H9 (cell line): ENCODE data around the gene APLP2. TPM values are rescaled to one million over a fixed set of nuclear protein-coding genes. Genes with fewer than 3 reads are reported as not detected.

Source experiments
- DNase-seq: peaks from one replicate; pipeline ENCODE4 v3.0.0-alpha.2; 2017
- H2AFZ ChIP-seq: one replicate; pipeline ENCODE4 v1.6.1; 2013; ENCODE audit warnings: mild to moderate bottlenecking, low read length, control low read depth, moderate library complexity
- H2AK5ac ChIP-seq: 2 replicates; pipeline ENCODE4 v1.6.1; 2013; ENCODE audit warnings: low read length, control low read depth, mixed read lengths; ENCODE audit not compliant: insufficient read length
- H2BK120ac ChIP-seq: one replicate; pipeline ENCODE4 v1.6.1; 2013; ENCODE audit warnings: low read depth, mild to moderate bottlenecking, low read length, control low read depth, inconsistent platforms; ENCODE audit not compliant: poor library complexity, severe bottlenecking
- H2BK12ac ChIP-seq: 2 replicates; pipeline ENCODE4 v1.6.1; 2013; ENCODE audit warnings: low read length, control low read depth, mixed read lengths, low read depth; ENCODE audit not compliant: insufficient read length
- H2BK15ac ChIP-seq: 2 replicates; pipeline ENCODE4 v1.6.1; 2013; ENCODE audit warnings: low read depth, low read length, control low read depth
- H2BK20ac ChIP-seq: one replicate; pipeline ENCODE4 v1.6.1; 2013; ENCODE audit warnings: low read depth, mild to moderate bottlenecking, low read length, control low read depth, inconsistent platforms; ENCODE audit not compliant: poor library complexity, severe bottlenecking
- H2BK5ac ChIP-seq: 2 replicates; pipeline ENCODE4 v1.6.1; 2013; ENCODE audit warnings: low read length, control low read depth, mixed read lengths; ENCODE audit not compliant: insufficient read length
- H3K14ac ChIP-seq: 2 replicates; pipeline ENCODE4 v1.6.1; 2013; ENCODE audit warnings: low read length, control low read depth; ENCODE audit not compliant: insufficient read depth
- H3K18ac ChIP-seq: 2 replicates; pipeline ENCODE4 v1.6.1; 2013; ENCODE audit warnings: low read depth, mild to moderate bottlenecking, mixed read lengths, low read length, control low read depth; ENCODE audit not compliant: insufficient read length
- H3K23ac ChIP-seq: 2 replicates; pipeline ENCODE4 v1.6.1; 2013; ENCODE audit warnings: low read length, control low read depth, mixed read lengths, low read depth; ENCODE audit not compliant: insufficient read length
- H3K23me2 ChIP-seq: 2 replicates; pipeline ENCODE4 v1.6.1; 2013; ENCODE audit warnings: low read depth, mild to moderate bottlenecking, mixed read lengths, low read length, control low read depth; ENCODE audit not compliant: insufficient read length, poor library complexity, severe bottlenecking
- H3K27ac ChIP-seq: 2 replicates; pipeline ENCODE4 v1.5.1; 2013; ENCODE audit warnings: low read length, control low read depth, mixed read lengths, low read depth; ENCODE audit not compliant: insufficient read length
- H3K27me3 ChIP-seq: 2 replicates; pipeline ENCODE4 v1.6.1; 2013; ENCODE audit warnings: low read length, control low read depth, inconsistent platforms; ENCODE audit not compliant: insufficient read depth
- H3K4ac ChIP-seq: 2 replicates; pipeline ENCODE4 v1.6.1; 2013; ENCODE audit warnings: low read depth, mild to moderate bottlenecking, control low read depth, inconsistent platforms, low read length, moderate library complexity
- H3K4me1 ChIP-seq: 2 replicates; pipeline ENCODE4 v1.6.1; 2013; ENCODE audit warnings: low read length, control low read depth, inconsistent platforms; ENCODE audit not compliant: insufficient read depth
- H3K4me2 ChIP-seq: 2 replicates; pipeline ENCODE4 v1.6.1; 2013; ENCODE audit warnings: low read length, control low read depth, mixed read lengths; ENCODE audit not compliant: insufficient read length, insufficient read depth
- H3K56ac ChIP-seq: 2 replicates; pipeline ENCODE4 v1.6.1; 2013; ENCODE audit warnings: low read depth, mild to moderate bottlenecking, mixed read lengths, low read length, control low read depth; ENCODE audit not compliant: insufficient read length
- H3K79me1 ChIP-seq: 2 replicates; pipeline ENCODE4 v1.6.1; 2013; ENCODE audit warnings: low read depth, mild to moderate bottlenecking, moderate library complexity, low read length, control low read depth, inconsistent platforms; ENCODE audit not compliant: insufficient read depth, poor library complexity, severe bottlenecking
- H3K79me2 ChIP-seq: 2 replicates; pipeline ENCODE4 v1.6.1; 2013; ENCODE audit warnings: low read length, control low read depth, inconsistent platforms; ENCODE audit not compliant: insufficient read depth
- H3K9ac ChIP-seq: 2 replicates; pipeline ENCODE4 v1.6.1; 2013; ENCODE audit warnings: low read length, control low read depth, mixed read lengths; ENCODE audit not compliant: insufficient read length; ENCODE audit errors: extremely low read depth
- H3K9me3 ChIP-seq: one replicate; pipeline ENCODE4 v1.6.1; 2013; ENCODE audit warnings: low read depth, low read length, inconsistent platforms; ENCODE audit not compliant: control insufficient read depth
- H3T11ph ChIP-seq: one replicate; pipeline ENCODE4 v1.6.1; 2013; ENCODE audit warnings: mild to moderate bottlenecking, low read length, control low read depth, inconsistent platforms
- H4K20me1 ChIP-seq: one replicate; pipeline ENCODE4 v1.6.1; 2013; ENCODE audit not compliant: control insufficient read depth, insufficient read length, insufficient read depth
- H4K5ac ChIP-seq: 2 replicates; pipeline ENCODE4 v1.6.1; 2013; ENCODE audit warnings: low read depth, mild to moderate bottlenecking, mixed read lengths, low read length, control low read depth; ENCODE audit not compliant: insufficient read length
- H4K8ac ChIP-seq: replicated peaks from 2 replicates; pipeline ENCODE4 v1.6.1; 2013; ENCODE audit warnings: low read length, control low read depth, mixed read lengths, low read depth; ENCODE audit not compliant: insufficient read length
- H4K91ac ChIP-seq: 2 replicates; pipeline ENCODE4 v1.6.1; 2013; ENCODE audit warnings: low read depth, mild to moderate bottlenecking, moderate library complexity, mixed read lengths, low read length, control low read depth; ENCODE audit not compliant: insufficient read length
- H3K27ac Mint-ChIP-seq, 3 experiments: 2 replicates in 2 of 3; 3 replicates in 1 of 3; pipeline ENCODE4 v1.8.0; 2020 to 2021; ENCODE audit warnings: mixed read lengths in 3 of 3, mild to moderate bottlenecking in 1 of 3, moderate library complexity in 1 of 3
- H3K27me3 Mint-ChIP-seq: 2 replicates; pipeline ENCODE4 v1.8.0; 2021; ENCODE audit warnings: low read depth, mild to moderate bottlenecking, moderate library complexity, mixed read lengths
- H3K36me3 Mint-ChIP-seq, 3 experiments: 2 replicates in 2 of 3; 3 replicates in 1 of 3; pipeline ENCODE4 v1.8.0; 2020 to 2021; ENCODE audit warnings: low read depth in 3 of 3, mixed read lengths in 3 of 3; ENCODE audit not compliant: insufficient read depth in 1 of 3
- H3K4me1 Mint-ChIP-seq, 2 experiments: 2 replicates each; pipeline ENCODE4 v1.8.0; 2020; ENCODE audit warnings: mixed read lengths in 2 of 2
- H3K4me3 Mint-ChIP-seq, 2 experiments: 2 replicates in 1 of 2; 3 replicates in 1 of 2; pipeline ENCODE4 v1.8.0; 2020 to 2021; ENCODE audit warnings: mild to moderate bottlenecking in 2 of 2, mixed read lengths in 2 of 2, moderate library complexity in 1 of 2
- H3K9me3 Mint-ChIP-seq, 2 experiments: 2 replicates in 1 of 2; 3 replicates in 1 of 2; pipeline ENCODE4 v1.8.0; 2020; ENCODE audit warnings: mild to moderate bottlenecking in 2 of 2, mixed read lengths in 2 of 2, moderate library complexity in 1 of 2
- CTCF ChIP-seq: fragments of 200-600 bp; sonication (generic); conservative IDR thresholded peaks from 3 replicates; pipeline ENCODE4 v1.8.0; 2021; ENCODE audit warnings: antibody characterized with exemption, mild to moderate bottlenecking
- WGBS: extraction: QIAGEN DNeasy Blood & Tissue Kit; methylation state at CpG from one replicate; pipeline ENCODE4 v1.1.7; 2013; ENCODE audit warnings: missing lambda C conversion rate, low lambda C conversion rate, mixed read lengths; ENCODE audit not compliant: insufficient read length; ENCODE audit errors: extremely low coverage; 5-methylcytosine and 5-hydroxymethylcytosine counted together
- total RNA-seq: library from RNA; stranded (reverse); gene quantifications from 2 replicates; pipeline ENCODE4 v1.2.1, GENCODE V29; 2021

Gene APLP2
- total RNA-seq, 1 experiment from 2014 or later = 328 TPM

- H3K4me3 Mint-ChIP-seq = no peak overlapping the region
- peak overlapping the region in 2 of 3 experiments; percentile 68 to 71; a peak in 4 of 7 replicates for H3K27ac Mint-ChIP-seq
Observed at GRCh38 chr11:130088919-130089673, 19.4 kb downstream of the APLP2 start.

More at GRCh38 chr11:130088919-130089673, 19.4 kb downstream of the APLP2 start:
- H2AK5ac ChIP-seq = no peak overlapping the region
- no peak overlapping the region for H3K56ac ChIP-seq
- no peak overlapping the region for H2BK15ac ChIP-seq
- H2BK20ac ChIP-seq = no peak overlapping the region
- no peak overlapping the region for H3K4ac ChIP-seq
- no peak overlapping the region for H3K14ac ChIP-seq
- H3K27me3 ChIP-seq = no peaks in the 10 kb centered on the region
- H3K4me1 ChIP-seq = peaks cover 2% of the 10 kb centered on the region; the same call in 1 of the 2 replicates
- H3K4me1 Mint-ChIP-seq = peaks cover 40% of the 10 kb centered on the region in 2 experiments
- no CpG with 5 or more reads among the region's 9 CpGs for WGBS
- H2BK5ac ChIP-seq = no peak overlapping the region
- no peaks in the 10 kb centered on the region for H4K20me1 ChIP-seq
- H3K27me3 Mint-ChIP-seq = no peaks in the 10 kb centered on the region
- H3K36me3 Mint-ChIP-seq = peaks cover 25 to 29% (median 25%) of the 10 kb centered on the region in 3 experiments
- no peak overlapping the region for H3K27ac ChIP-seq
- H3K9me3 Mint-ChIP-seq = peaks cover 14 to 16% of the 10 kb centered on the region in 2 experiments
- no peak overlapping the region for H2AFZ ChIP-seq
- no peak overlapping the region for H3T11ph ChIP-seq
- no peak overlapping the region for H4K5ac ChIP-seq
- H2BK12ac ChIP-seq = no peak overlapping the region
- H4K8ac ChIP-seq = no peak overlapping the region
- TF ChIP-seq CTCF = no peak
- no peak overlapping the region for H3K9ac ChIP-seq
- H4K91ac ChIP-seq = no peak overlapping the region
- no peak overlapping the region for H2BK120ac ChIP-seq
- H3K79me1 ChIP-seq = peaks cover 3% of the 10 kb centered on the region
- H3K23me2 ChIP-seq = no peaks in the 10 kb centered on the region
- peaks cover 7% of the 10 kb centered on the region; the same call in 1 of the 2 replicates for H3K79me2 ChIP-seq
- no peak overlapping the region for H3K4me2 ChIP-seq
- no peak overlapping the region for H3K18ac ChIP-seq
- no peaks in the 10 kb centered on the region for H3K9me3 ChIP-seq
- no peak for DNase-seq
- H3K23ac ChIP-seq = no peak overlapping the region
